Cardiac muscle cell (in vitro differentiated cells and primary cell): ENCODE measurements around the gene MAN1C1. TPM values are rescaled to one million over a fixed set of nuclear protein-coding genes. Genes with fewer than 3 reads are reported as not detected.
"Not testable (repeated sequence)": the region's sequence is repeated elsewhere in the genome, so short reads cannot be mapped to it uniquely, and the experiment has no call there.

ENCODE experiments used
- DNase-seq, 2 donors: peaks; one replicate each; pipeline versions ENCODE4 v3.0.0 to v3.0.0-alpha.2; 2010 to 2017; ENCODE audit warnings: low read depth in 1 of 2, low spot score in 1 of 2
- H3K27ac ChIP-seq: fragments of 200-600 bp; sonication (generic); 2 replicates; pipeline ENCODE4 v1.5.1; 2016
- H3K27me3 ChIP-seq: fragments of 200-600 bp; sonication (generic); 2 replicates; pipeline ENCODE4 v1.6.0; 2016; ENCODE audit warnings: control low read depth
- H3K36me3 ChIP-seq: fragments of 200-600 bp; sonication (generic); 2 replicates; pipeline ENCODE4 v1.5.1; 2016; ENCODE audit warnings: control low read depth
- H3K4me1 ChIP-seq: fragments of 200-600 bp; sonication (generic); 2 replicates; pipeline ENCODE4 v1.8.1; 2017; ENCODE audit warnings: low read depth, mild to moderate bottlenecking, mixed run types
- H3K4me3 ChIP-seq: fragments of 200-600 bp; sonication (generic); 2 replicates; pipeline ENCODE4 v1.5.1; 2016; ENCODE audit warnings: mild to moderate bottlenecking
- H3K9me3 ChIP-seq: fragments of 200-600 bp; sonication (generic); 2 replicates; pipeline ENCODE4 v1.5.1; 2017; ENCODE audit warnings: low read depth, mild to moderate bottlenecking, control low read depth
- polyA plus RNA-seq: library from polyadenylated mRNA; unstranded; fragments of >200 nt; fragmentation: Nextera tagmentation; extraction: Ambion mirVana; gene quantifications from 2 replicates; pipeline ENCODE4 v1.2.1, GENCODE V29; 2016
- total RNA-seq: library from RNA; depleted of rRNA; stranded (reverse); fragments of >200 nt; gene quantifications from 2 replicates; pipeline ENCODE4 v1.2.3, GENCODE V29; 2016
- TF ChIP-seq, protein P1 (sequence below): IDR thresholded peaks from 2 replicates; pipeline ENCODE4 v1.5.1; 2012; ENCODE audit warnings: low read depth, mild to moderate bottlenecking, low read length

MAN1C1 gene
- total and polyA plus RNA-seq, 2 experiments from 2014 or later, result 88.8 to 118 TPM

DNA sequence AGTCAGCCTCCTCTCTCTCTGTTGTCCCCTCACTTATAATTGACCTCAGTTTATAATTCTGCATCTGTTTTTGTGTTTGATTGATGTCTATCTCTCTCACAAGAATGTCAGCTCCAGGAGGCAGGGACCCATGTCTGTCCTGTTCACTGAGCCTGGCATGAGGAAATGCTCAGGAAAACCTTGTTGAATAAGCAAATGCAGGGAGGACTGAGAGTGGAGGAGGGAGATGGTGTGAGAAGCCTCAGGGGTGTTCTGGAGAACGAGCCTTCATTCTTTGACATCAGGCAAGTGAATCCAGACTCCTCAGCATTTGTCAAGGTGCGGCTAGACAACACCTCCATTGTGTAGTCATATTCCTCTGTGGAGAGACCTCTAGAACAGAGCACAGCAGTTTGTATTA, 45.5 kb downstream of the MAN1C1 start:
- TF ChIP-seq, protein P1, sequence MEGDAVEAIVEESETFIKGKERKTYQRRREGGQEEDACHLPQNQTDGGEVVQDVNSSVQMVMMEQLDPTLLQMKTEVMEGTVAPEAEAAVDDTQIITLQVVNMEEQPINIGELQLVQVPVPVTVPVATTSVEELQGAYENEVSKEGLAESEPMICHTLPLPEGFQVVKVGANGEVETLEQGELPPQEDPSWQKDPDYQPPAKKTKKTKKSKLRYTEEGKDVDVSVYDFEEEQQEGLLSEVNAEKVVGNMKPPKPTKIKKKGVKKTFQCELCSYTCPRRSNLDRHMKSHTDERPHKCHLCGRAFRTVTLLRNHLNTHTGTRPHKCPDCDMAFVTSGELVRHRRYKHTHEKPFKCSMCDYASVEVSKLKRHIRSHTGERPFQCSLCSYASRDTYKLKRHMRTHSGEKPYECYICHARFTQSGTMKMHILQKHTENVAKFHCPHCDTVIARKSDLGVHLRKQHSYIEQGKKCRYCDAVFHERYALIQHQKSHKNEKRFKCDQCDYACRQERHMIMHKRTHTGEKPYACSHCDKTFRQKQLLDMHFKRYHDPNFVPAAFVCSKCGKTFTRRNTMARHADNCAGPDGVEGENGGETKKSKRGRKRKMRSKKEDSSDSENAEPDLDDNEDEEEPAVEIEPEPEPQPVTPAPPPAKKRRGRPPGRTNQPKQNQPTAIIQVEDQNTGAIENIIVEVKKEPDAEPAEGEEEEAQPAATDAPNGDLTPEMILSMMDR, result no peak
- no peak for DNase-seq
- H3K4me1 ChIP-seq, result peaks cover 20% of the 10 kb centered on the region
- no peaks in the 10 kb centered on the region for H3K27me3 ChIP-seq
- no peak overlapping the region for H3K4me3 ChIP-seq
- no peaks in the 10 kb centered on the region for H3K9me3 ChIP-seq
- no peaks in the 10 kb centered on the region for H3K36me3 ChIP-seq
- H3K27ac ChIP-seq, result no peak overlapping the region

DNA sequence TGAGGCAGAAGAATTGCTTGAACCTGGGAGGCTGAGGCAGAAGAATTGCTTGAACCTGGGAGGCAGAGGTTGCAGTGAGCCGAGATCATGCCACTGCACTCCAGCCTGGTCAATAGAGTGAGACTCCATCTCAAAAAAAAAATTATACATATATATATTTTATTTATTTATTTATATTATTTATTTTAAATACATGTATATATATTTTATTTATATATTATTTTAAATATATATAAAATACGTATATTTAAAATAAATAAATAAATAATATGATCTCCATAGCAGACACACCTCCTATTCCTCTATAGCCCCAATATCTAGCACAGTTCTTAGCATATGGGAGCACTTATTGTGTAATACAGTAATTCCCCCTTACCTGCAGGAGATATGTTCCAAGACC, 46.4 kb downstream of the MAN1C1 start:
- not testable (repeated sequence) for DNase-seq

DNA sequence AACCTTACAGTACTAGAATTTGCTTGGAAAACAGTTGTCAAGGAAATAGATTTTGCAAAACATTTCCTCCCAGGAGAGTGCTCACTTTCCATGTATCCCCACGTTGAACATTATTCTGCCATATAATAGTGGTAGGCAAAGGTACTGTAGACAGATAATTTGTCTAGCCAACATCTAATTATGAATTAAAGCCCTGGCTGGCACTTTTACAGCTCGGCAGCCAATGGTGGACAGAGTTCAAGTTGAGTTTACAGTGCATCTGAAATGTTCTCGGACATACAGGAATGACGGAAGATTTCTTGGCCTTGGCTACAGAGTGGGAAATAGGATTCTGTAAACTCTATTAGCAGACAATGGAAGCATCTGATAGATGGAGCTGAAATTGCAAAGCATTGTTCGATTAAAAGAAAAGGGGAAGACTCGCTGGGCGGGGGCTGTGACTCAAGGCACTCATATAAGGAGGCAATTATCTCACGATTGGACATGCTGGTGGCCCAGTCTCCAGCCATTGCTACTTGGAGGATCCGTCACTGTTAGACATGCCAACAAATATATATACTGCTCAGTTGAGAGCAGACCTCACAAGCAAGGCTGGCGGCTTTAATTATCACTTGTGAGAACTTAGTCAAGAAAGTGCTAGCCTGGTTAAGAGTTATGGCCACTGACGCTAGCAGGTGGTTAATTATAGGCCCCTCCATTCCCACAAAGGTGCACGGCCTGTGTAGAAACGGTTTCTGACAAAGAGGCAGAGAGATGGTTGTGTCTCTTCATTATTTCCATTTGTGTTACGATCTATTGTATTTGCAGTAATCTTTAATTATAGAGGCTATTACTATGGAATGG, 48.0 kb downstream of the MAN1C1 start:
- no peaks in the 10 kb centered on the region for H3K27me3 ChIP-seq
- H3K36me3 ChIP-seq, result no peaks in the 10 kb centered on the region
- TF ChIP-seq, protein P1, result no peak
- no peak overlapping the region for H3K4me3 ChIP-seq
- H3K9me3 ChIP-seq, result no peaks in the 10 kb centered on the region
- peaks cover 5% of the 10 kb centered on the region for H3K4me1 ChIP-seq
- peak in 1 of 2 donors; percentile 33 for DNase-seq
- peak overlapping the region; percentile 40 for H3K27ac ChIP-seq

More for the DNA sequence above, 46.4 kb downstream of the MAN1C1 start:
- not testable (repeated sequence) for H3K27me3 ChIP-seq, H3K4me3 ChIP-seq, H3K36me3 ChIP-seq, H3K9me3 ChIP-seq, H3K27ac ChIP-seq
- peaks cover 15% of the 10 kb centered on the region for H3K4me1 ChIP-seq

GRCh38 chr1:25666460-25666859, 49.9 kb downstream of the MAN1C1 start:
- TF ChIP-seq, protein P1, result no peak
- no peak overlapping the region for H3K27ac ChIP-seq
- H3K4me1 ChIP-seq, result peaks cover 4% of the 10 kb centered on the region
- H3K4me3 ChIP-seq, result no peak overlapping the region
- H3K9me3 ChIP-seq, result no peaks in the 10 kb centered on the region
- no peaks in the 10 kb centered on the region for H3K27me3 ChIP-seq
- H3K36me3 ChIP-seq, result no peaks in the 10 kb centered on the region
- DNase-seq, result no peak

DNA sequence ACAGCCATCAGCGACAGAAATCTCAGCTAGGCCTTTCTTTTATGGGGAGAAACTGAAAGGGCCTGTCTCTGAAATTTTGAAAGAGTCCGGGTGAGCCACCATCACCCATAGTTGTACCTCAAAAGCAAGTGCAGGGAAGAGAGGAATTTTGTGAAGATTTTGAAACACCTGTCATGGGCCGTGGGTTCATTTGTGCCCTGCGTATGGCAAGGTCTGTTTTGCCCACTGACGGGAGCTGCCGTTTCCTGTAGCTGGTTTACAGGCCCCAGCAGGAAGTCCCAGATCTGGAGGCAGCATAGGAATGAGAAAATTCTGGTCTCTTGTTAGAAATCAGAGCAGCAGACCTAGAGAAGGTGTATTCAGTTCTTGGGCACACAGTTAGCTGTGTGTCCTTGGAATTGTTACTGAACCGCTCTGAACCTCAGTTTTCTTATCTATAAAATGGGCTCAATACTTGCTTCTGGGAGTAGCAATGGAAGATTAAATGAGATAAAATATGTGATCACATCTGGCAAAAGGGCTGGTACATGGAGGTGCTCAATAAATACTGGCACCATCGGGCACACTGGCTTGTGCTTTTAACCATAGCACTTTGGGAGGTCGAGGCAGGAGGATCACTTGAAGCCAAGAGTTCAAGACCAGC, 52.5 kb downstream of the MAN1C1 start:
- no peak overlapping the region for H3K4me3 ChIP-seq
- H3K36me3 ChIP-seq, result no peaks in the 10 kb centered on the region
- no peak for DNase-seq
- H3K27ac ChIP-seq, result no peak overlapping the region
- TF ChIP-seq, protein P1, result no peak
- H3K9me3 ChIP-seq, result no peaks in the 10 kb centered on the region
- no peaks in the 10 kb centered on the region for H3K27me3 ChIP-seq
- peaks cover 4% of the 10 kb centered on the region for H3K4me1 ChIP-seq
